Heart left ventricle (tissue), 16 donors: ENCODE results near the gene HTR1A. TPM values are rescaled to one million over a fixed set of nuclear protein-coding genes. Genes with fewer than 3 reads are reported as not detected.

Experiments
- ATAC-seq, 4 donors: fragments of 200-7000 bp; cut with Tn5 transposase; one replicate each; pipeline ENCODE4 v1.9.1; 2020 to 2022; ENCODE audit warnings: moderate library complexity in 4 of 4, mild to moderate bottlenecking in 3 of 4, moderate number of reproducible peaks in 1 of 4
- DNase-seq, 5 donors: peaks; one replicate each; pipeline ENCODE4 v3.0.0-alpha.2; 2020
- H3K27ac ChIP-seq, 12 donors: fragments of 200-600 bp; sonication (generic) in 4 of 12; one replicate each; pipeline versions ENCODE4 v1.5.0 to v1.8.0; 2016 to 2022; ENCODE audit warnings: mild to moderate bottlenecking in 2 of 12
- H3K27me3 ChIP-seq, 9 donors: fragments of 200-600 bp; sonication (generic) in 2 of 9; one replicate each; pipeline versions ENCODE4 v1.5.1 to v1.8.0; 2016 to 2022; ENCODE audit warnings: mild to moderate bottlenecking in 3 of 9
- H3K36me3 ChIP-seq, 9 donors: fragments of 200-600 bp; sonication (generic) in 2 of 9; one replicate each; pipeline versions ENCODE4 v1.5.0 to v1.8.0; 2018 to 2022; ENCODE audit warnings: mild to moderate bottlenecking in 2 of 9
- H3K4me1 ChIP-seq, 12 donors: fragments of 200-600 bp; sonication (generic) in 4 of 12; one replicate each; pipeline versions ENCODE4 v1.5.0 to v1.8.0; 2016 to 2022; ENCODE audit warnings: mild to moderate bottlenecking in 3 of 12
- H3K4me3 ChIP-seq, 12 donors: fragments of 200-600 bp; sonication (generic) in 4 of 12; one replicate each; pipeline versions ENCODE4 v1.5.0 to v1.8.0; 2017 to 2022; ENCODE audit warnings: mild to moderate bottlenecking in 9 of 12, moderate library complexity in 4 of 12
- H3K9me3 ChIP-seq, 12 donors: fragments of 200-600 bp; sonication (generic) in 4 of 12; one replicate each; pipeline versions ENCODE4 v1.5.0 to v1.8.0; 2016 to 2022; ENCODE audit warnings: mild to moderate bottlenecking in 1 of 12
- POLR2A ChIP-seq, 2 donors: fragments of 450-650 bp; IDR thresholded peaks; one replicate each; pipeline ENCODE4 v1.6.1; 2017; ENCODE audit warnings: antibody characterized with exemption in 2 of 2, mild to moderate bottlenecking in 2 of 2, moderate library complexity in 2 of 2
- WGBS, 4 donors: extraction: QIAGEN DNeasy Blood & Tissue Kit in 2 of 4; methylation state at CpG; one replicate each; pipeline versions ENCODE4 v1.1.5 to v1.1.7; 2013 to 2018; 5-methylcytosine and 5-hydroxymethylcytosine counted together
- intact Hi-C, 10 donors: fragments of 100-400 bp; cut with DNase I; formaldehyde crosslinking; loops; one replicate each; pipeline versions ENCODE4 v1.11.1 to v1.14.2; 2022
- polyA plus RNA-seq, 2 donors: library from polyadenylated mRNA; stranded (reverse); fragments of 200-250 nt; gene quantifications; one replicate each; pipeline ENCODE4 v1.2.3, GENCODE V29; 2013
- total RNA-seq, 9 donors: library from RNA; depleted of rRNA in 2 of 9; stranded (reverse); fragments of >200 nt in 2 of 9; fragmentation: NEBNext Ultra II Directional in 3 of 9; extraction: Animal tissue kit (Norgen Biotek cat#: 25700) in 3 of 9; gene quantifications; one replicate each; pipeline versions ENCODE4 v1.1.0 to v1.2.4, GENCODE V29; 2016 to 2023
- TF ChIP-seq, protein P1 (sequence below), 12 donors: fragments of 200-600 bp; sonication (generic) in 4 of 12; IDR thresholded peaks; one replicate each; pipeline versions ENCODE4 v1.5.0 to v1.8.0; 2018 to 2022; ENCODE audit warnings: antibody characterized with exemption in 12 of 12, mild to moderate bottlenecking in 5 of 12
- donor health status: ischemic (EF 13 %, LVEDD 7.1; RV severe dilation, severe dysfunction).
- donor health status: healthy with polysubstance abuse.
- donor health status: DM: no; HTN: yes; CAD: no.
- donor health status: DM: no; HTN: no; CAD: no.
- donor health status: ischemic (EF 25% LVEDD 6.9; RV normal size, moderate dysfunction).
- donor health status: ischemic (EF 25% LVEDD 5.7; RV mildly dilated, moderate dysfunction).
- donor health status: healthy.
- donor health status: DM: yes; HTN: yes; CAD: no.
- donor health status: ischemic (EF 35%, LVEDD 5.7; RV mildly dilated, moderate dysfunction).
- donor health status: nonischemic (EF 11% LVEDD 7.7; RV severe dilation, severe dysfunction).
- donor health status: DM: yes; HTN: yes; CAD: no.
- donor health status: PGD.
- donor health status: ischemic (EF 29% LVEDD 5.4; RV normal size, mild dysfunction).
- donor health status: nonischemic (EF 23%, LVEDD 6.1; RV moderate dilation, normal function).

The HTR1A gene
- total and polyA plus RNA-seq, 11 donors: not detected

DNA sequence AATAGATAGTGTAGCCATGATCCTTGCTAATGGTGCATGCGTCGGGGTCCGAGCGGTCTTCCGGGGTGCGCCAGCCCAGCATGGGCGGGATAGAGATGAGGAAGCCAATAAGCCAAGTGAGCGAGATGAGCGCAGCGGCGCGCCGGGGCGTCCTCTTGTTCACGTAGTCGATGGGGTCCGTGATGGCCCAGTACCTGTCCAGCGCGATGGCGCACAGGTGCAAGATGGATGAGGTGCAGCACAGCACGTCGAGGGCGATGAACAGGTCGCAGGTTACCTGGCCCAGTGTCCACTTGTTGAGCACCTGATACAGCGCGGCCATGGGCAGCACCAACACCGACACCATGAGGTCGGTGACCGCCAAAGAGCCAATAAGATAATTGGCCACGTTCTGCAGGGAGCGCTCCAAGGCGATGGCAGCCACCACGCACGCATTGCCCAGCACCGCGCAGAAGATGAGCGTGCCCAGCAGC lies 1.1 kb downstream of the HTR1A start:
- H3K4me3 ChIP-seq: no peak overlapping the region
- H3K27me3 ChIP-seq: peaks cover 18 to 60% (median 46%) of the 10 kb centered on the region in 9 donors
- no peaks in the 10 kb centered on the region for H3K9me3 ChIP-seq
- H3K4me1 ChIP-seq: no peaks in the 10 kb centered on the region
- no peaks in the 10 kb centered on the region for H3K36me3 ChIP-seq
- no peak overlapping the region for H3K27ac ChIP-seq
- intact Hi-C loops: loop anchor here in 5 of 10 donors (5.0 kb wide), 1 partner anchor 559 kb away; no protein-coding TSS in a partner anchor
- WGBS, 4 donors: 5 to 7% (median 6%) methylated on average over 34 to 37 of the region's 37 CpGs
- ATAC-seq (no peak), DNase-seq (peak in 1 of 5 donors; percentile 41)
- TF ChIP-seq, protein P1, sequence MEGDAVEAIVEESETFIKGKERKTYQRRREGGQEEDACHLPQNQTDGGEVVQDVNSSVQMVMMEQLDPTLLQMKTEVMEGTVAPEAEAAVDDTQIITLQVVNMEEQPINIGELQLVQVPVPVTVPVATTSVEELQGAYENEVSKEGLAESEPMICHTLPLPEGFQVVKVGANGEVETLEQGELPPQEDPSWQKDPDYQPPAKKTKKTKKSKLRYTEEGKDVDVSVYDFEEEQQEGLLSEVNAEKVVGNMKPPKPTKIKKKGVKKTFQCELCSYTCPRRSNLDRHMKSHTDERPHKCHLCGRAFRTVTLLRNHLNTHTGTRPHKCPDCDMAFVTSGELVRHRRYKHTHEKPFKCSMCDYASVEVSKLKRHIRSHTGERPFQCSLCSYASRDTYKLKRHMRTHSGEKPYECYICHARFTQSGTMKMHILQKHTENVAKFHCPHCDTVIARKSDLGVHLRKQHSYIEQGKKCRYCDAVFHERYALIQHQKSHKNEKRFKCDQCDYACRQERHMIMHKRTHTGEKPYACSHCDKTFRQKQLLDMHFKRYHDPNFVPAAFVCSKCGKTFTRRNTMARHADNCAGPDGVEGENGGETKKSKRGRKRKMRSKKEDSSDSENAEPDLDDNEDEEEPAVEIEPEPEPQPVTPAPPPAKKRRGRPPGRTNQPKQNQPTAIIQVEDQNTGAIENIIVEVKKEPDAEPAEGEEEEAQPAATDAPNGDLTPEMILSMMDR (IDR thresholded peaks at IDR 0.05): no peak
- TF ChIP-seq POLR2A (IDR thresholded peaks at IDR 0.05): no peak

DNA sequence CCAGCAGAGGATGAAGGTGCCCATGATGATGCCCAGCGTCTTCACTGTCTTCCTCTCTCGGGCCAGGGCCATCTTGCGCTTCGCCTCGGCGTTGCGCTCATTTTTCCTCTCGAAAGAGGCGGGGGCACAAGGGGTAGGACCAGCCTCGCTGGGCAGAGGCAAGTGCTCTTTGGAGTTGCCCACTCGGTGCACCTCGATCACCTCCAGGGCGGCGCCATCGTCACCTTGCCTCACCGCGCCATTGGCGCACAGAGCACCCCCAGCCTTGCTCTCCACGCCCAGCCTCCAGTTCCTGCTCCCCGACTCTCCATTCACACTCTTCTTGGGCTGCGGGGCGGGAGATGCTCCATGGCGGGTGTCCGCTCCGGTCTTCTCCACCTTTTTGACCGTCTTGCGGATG lies 1.6 kb downstream of the HTR1A start:
- H3K36me3 ChIP-seq: no peaks in the 10 kb centered on the region
- peaks cover 18 to 60% (median 46%) of the 10 kb centered on the region in 9 donors for H3K27me3 ChIP-seq
- WGBS, 4 donors: 4 to 10% (median 9%) methylated on average over 16 to 27 of the region's 27 CpGs
- DNase-seq (no peak), ATAC-seq (no peak)
- no peak for TF ChIP-seq POLR2A (IDR thresholded peaks at IDR 0.05)
- TF ChIP-seq, protein P1 (IDR thresholded peaks at IDR 0.05): no peak
- intact Hi-C loops: loop anchor here in 5 of 10 donors (5.0 kb wide), 1 partner anchor 558 kb away; no protein-coding TSS in a partner anchor
- H3K27ac ChIP-seq: no peak overlapping the region
- no peaks in the 10 kb centered on the region for H3K4me1 ChIP-seq
- H3K9me3 ChIP-seq: no peaks in the 10 kb centered on the region
- no peak overlapping the region for H3K4me3 ChIP-seq

DNA sequence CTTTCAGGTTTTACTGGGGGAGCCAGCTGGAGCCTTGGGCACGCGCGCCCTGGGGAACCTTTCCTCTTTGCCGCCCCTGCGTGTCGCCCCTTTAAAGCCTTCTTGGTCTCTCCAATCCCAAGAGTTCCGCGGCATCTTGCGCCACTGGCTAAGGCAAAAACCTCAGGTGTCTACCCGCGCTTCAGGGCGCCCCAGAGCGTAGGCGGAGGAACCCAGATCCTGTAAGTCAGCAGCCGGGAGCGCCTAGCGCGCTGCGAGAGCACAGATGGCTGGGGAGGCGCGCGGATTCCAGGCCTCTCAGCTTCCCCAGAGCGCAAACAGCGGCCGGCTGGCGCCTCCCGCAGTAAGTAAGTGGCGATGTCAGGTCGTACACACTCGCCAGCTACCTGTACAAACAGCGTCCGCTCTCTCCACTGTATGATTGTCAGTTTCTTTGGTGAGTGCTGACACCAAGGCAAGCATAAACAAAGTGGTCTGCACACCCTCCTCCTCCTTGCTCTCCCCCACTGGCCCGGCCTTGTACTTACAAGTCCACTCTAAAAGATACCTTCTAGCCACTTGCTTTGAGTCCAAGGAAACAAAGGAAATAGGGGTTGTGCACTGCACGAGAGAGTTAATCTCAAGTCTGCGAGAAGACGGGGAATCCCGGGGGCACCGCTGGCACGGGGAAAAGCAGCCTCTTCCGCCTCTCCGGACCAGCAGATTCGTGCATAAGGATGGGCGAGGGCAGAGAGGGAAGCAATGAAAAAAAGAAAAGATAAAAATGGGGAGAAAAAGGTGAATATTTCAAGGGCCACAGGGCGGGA lies 2.9 kb downstream of the HTR1A start:
- Histone ChIP-seq H3K4me3 (peak overlapping the region in 1 of 12 donors; percentile 26), H3K4me1 (no peaks in the 10 kb centered on the region), H3K9me3 (no peaks in the 10 kb centered on the region), H3K36me3 (no peaks in the 10 kb centered on the region), H3K27ac (no peak overlapping the region), H3K27me3 (peaks cover 18 to 58% (median 46%) of the 10 kb centered on the region in 9 donors)
- intact Hi-C loops: no loop called here
- ATAC-seq (peak in 1 of 4 donors; percentile 37), DNase-seq (peak in 1 of 5 donors; percentile 48)
- TF ChIP-seq POLR2A (IDR thresholded peaks at IDR 0.05): no peak
- TF ChIP-seq, protein P1 (IDR thresholded peaks at IDR 0.05): peak in 4 of 12 donors; percentile 14 to 21 (median 17)
- 1 to 3% (median 1%) methylated on average over 31 to 44 of the region's 44 CpGs for WGBS, 4 donors

DNA sequence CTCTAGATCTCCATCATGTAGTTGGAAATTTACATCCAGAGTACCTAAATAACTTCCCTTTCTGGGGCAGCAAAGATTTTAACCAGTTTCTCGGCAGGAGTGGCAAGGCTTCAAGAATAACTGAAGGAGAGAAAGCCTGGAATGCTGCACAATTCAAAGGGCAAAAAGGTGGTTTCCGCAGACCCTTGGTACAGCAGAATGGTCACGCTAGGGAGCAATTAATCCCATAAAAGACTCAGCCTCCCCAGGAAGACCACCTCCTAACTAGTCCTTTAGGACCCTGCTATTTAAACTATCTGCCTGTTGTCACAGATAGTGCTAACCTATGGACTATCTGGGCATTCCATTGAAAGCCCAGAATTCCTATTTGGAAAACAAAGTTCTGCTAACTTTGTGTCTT lies 3.6 kb downstream of the HTR1A start:
- 15 to 19% (median 17%) methylated on average over 3 of the region's 3 CpGs for WGBS, 4 donors
- Histone ChIP-seq H3K36me3 (no peaks in the 10 kb centered on the region), H3K4me1 (no peaks in the 10 kb centered on the region), H3K27me3 (peaks cover 18 to 58% (median 46%) of the 10 kb centered on the region in 9 donors), H3K27ac (no peak overlapping the region), H3K4me3 (no peak overlapping the region), H3K9me3 (no peaks in the 10 kb centered on the region)
- no peak for DNase-seq
- intact Hi-C loops: no loop called here
- ATAC-seq: no peak
- TF ChIP-seq, protein P1 (IDR thresholded peaks at IDR 0.05): no peak
- no peak for TF ChIP-seq POLR2A (IDR thresholded peaks at IDR 0.05)
